Kidney (tissue), 14 donors: ENCODE data around the gene RPE65. TPM values are rescaled to one million over a fixed set of nuclear protein-coding genes. Genes with fewer than 3 reads are reported as not detected.
A peak's percentile ranks its signal among the peaks of the same experiment; 100 is the strongest.

Experiments used
- DNase-seq, 5 donors: peaks; one replicate each; pipeline ENCODE4 v3.0.0-alpha.2; 2013 to 2020
- FAIRE-seq: peaks from 2 replicates; lab custom pipeline; 2012; peaks lifted over from hg19 to GRCh38; lab: Jason Lieb, UNC
- H3K27ac ChIP-seq, 2 donors: one replicate each; pipeline ENCODE4 v1.7.0; 2013; ENCODE audit warnings: low read depth in 2 of 2, low read length in 2 of 2, inconsistent platforms in 1 of 2
- H3K27me3 ChIP-seq: one replicate; pipeline ENCODE4 v1.7.1; 2013; ENCODE audit warnings: low read length, inconsistent platforms; ENCODE audit not compliant: control insufficient read depth, insufficient read depth
- H3K36me3 ChIP-seq, 3 donors: one replicate each; pipeline versions ENCODE4 v1.7.0 to v1.7.1; 2013; ENCODE audit warnings: low read length in 3 of 3, control low read depth in 1 of 3, inconsistent platforms in 1 of 3; ENCODE audit not compliant: insufficient read depth in 3 of 3, control insufficient read depth in 2 of 3
- H3K4me1 ChIP-seq, 3 donors: one replicate each; pipeline versions ENCODE4 v1.7.0 to v1.7.1; 2013; ENCODE audit warnings: low read length in 3 of 3, inconsistent platforms in 1 of 3, low read depth in 1 of 3; ENCODE audit not compliant: control insufficient read depth in 2 of 3, insufficient read depth in 2 of 3
- H3K4me3 ChIP-seq, 3 donors: one replicate each; pipeline versions ENCODE4 v1.7.0 to v1.8.1; 2013; ENCODE audit warnings: low read length in 3 of 3, control low read depth in 1 of 3, inconsistent platforms in 1 of 3
- H3K9ac ChIP-seq, 3 donors: one replicate each; pipeline versions ENCODE4 v1.7.0 to v1.7.1; 2013; ENCODE audit warnings: low read length in 3 of 3, control low read depth in 1 of 3, inconsistent platforms in 1 of 3
- H3K9me3 ChIP-seq, 3 donors: one replicate each; pipeline versions ENCODE4 v1.7.0 to v1.7.1; 2013; ENCODE audit warnings: low read length in 3 of 3, control low read depth in 1 of 3, inconsistent platforms in 1 of 3; ENCODE audit not compliant: control insufficient read depth in 2 of 3, insufficient read depth in 1 of 3
- intact Hi-C: fragments of 100-400 bp; cut with DNase I; formaldehyde crosslinking; loops from one replicate; pipeline ENCODE4 v1.11.1; 2022
- polyA plus RNA-seq: library from polyadenylated mRNA; stranded (reverse); fragments of 350-450 nt; fragmentation: Illumina TruSeq; extraction: RNeasy Lipid Tissue Mini Kit (QIAGEN cat#74804); gene quantifications from one replicate; pipeline ENCODE4 v1.2.3, GENCODE V29; 2014; ENCODE audit warnings: low read depth, low replicate concordance; ENCODE audit not compliant: insufficient read depth
- total RNA-seq: library from RNA; stranded (reverse); fragmentation: NEBNext Ultra II Directional; extraction: Animal tissue kit (Norgen Biotek cat#: 25700); gene quantifications from one replicate; pipeline ENCODE4 v1.2.1, GENCODE V29; 2021
- TF ChIP-seq, protein P1 (sequence below): IDR thresholded peaks from 3 replicates; pipeline ENCODE4 v1.5.1; 2012; ENCODE audit warnings: mild to moderate bottlenecking, moderate library complexity, borderline replicate concordance; ENCODE audit not compliant: insufficient read depth; ENCODE audit errors: extremely low read depth
- donor health status: control.
- donor health status: control.
- donor health status: control.
- donor health status: control.
- donor health status: control.
- donor health status: DM: yes; HTN: yes; CAD: no.
- donor health status: Normal renal cell carcinoma (clear cell type).

Gene RPE65
- total and polyA plus RNA-seq, 2 donors from 2014 or later = not detected

DNA sequence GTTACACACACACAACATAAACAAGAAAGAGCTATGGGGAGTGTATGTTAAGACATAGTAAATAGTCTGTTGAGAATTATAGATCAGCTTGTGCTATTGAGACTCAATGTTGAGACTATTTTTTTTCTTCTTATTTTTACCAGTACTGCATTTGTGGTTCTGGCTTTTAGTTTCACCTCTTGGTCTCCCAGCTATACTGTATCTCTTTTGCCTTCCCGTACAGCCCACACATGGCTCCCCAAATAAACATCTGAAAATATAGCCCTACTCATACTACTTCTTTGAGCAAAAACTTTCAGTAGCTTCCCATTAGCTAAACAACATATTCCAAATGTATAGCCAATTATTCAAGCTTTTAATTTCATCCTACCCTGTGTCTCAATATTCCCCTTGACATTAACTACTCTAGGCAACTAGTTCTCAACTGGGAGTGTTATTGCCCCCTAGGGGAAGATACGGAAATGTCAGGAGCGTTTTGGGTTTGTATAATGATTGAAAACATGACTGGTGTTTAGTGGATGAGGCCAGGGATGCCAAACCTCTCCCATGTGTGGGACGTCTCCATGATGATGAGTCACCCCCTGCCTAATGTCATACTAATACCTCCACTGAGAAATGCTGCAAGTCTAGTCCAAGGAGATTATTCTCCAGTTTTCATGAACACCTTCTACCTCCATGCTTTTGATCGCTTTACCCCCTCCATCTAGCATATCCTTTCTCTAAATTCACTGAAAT lies 6.8 kb downstream of the RPE65 start:
- no peaks in the 10 kb centered on the region for H3K9me3 ChIP-seq
- H3K4me3 ChIP-seq = no peak overlapping the region
- H3K4me1 ChIP-seq = no peaks in the 10 kb centered on the region
- H3K27ac ChIP-seq = no peak overlapping the region
- FAIRE-seq (no peak), DNase-seq (peak in 3 of 5 donors; percentile 18 to 50 (median 27))
- no peak overlapping the region for H3K9ac ChIP-seq
- TF ChIP-seq, protein P1, sequence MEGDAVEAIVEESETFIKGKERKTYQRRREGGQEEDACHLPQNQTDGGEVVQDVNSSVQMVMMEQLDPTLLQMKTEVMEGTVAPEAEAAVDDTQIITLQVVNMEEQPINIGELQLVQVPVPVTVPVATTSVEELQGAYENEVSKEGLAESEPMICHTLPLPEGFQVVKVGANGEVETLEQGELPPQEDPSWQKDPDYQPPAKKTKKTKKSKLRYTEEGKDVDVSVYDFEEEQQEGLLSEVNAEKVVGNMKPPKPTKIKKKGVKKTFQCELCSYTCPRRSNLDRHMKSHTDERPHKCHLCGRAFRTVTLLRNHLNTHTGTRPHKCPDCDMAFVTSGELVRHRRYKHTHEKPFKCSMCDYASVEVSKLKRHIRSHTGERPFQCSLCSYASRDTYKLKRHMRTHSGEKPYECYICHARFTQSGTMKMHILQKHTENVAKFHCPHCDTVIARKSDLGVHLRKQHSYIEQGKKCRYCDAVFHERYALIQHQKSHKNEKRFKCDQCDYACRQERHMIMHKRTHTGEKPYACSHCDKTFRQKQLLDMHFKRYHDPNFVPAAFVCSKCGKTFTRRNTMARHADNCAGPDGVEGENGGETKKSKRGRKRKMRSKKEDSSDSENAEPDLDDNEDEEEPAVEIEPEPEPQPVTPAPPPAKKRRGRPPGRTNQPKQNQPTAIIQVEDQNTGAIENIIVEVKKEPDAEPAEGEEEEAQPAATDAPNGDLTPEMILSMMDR = peak; percentile 27
- intact Hi-C loops = no loop called here
- H3K36me3 ChIP-seq = no peaks in the 10 kb centered on the region
- no peaks in the 10 kb centered on the region for H3K27me3 ChIP-seq

DNA sequence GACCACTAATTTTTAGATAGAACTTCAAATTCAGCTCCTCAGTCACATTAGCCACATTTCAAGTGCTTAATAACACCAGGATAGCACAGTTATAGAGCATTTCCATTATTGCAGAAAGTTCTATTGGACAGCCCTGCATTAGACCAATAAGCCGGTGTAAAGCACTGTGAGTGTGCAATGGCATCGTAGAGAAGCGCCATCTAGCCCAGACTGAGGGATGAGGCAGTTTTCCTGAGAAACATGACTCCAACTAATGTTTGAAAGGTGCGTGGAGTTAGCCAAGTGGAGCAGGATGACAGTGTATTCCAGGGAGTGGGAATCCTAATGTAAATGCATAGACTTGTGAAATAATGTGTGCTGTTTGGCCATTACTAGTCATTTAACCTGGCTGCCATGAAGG lies 7.7 kb downstream of the RPE65 start:
- TF ChIP-seq, protein P1 = no peak
- intact Hi-C loops = no loop called here
- Histone ChIP-seq H3K9ac (no peak overlapping the region), H3K27ac (no peak overlapping the region), H3K36me3 (no peaks in the 10 kb centered on the region), H3K27me3 (no peaks in the 10 kb centered on the region), H3K4me3 (no peak overlapping the region), H3K4me1 (no peaks in the 10 kb centered on the region), H3K9me3 (no peaks in the 10 kb centered on the region)
- no peak for FAIRE-seq
- DNase-seq = no peak

DNA sequence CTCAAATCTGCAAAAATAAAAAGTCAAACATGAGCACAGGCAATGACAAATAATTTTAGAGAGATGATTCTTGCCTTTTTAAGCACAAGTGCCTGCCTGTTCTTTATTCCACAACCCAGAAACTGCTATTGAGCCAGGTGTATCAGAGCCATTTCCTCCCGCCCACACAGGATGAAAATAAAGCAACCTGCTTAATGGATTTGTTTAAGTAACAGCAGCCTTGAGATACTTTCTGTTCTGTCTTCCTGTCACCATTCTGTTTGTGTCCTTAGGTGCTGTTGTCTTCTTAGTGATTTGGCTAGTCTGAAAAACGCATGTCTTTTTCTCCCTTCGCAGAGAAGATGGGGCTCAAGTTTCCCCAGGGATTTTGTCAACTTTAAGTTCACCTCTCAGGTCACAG lies 11.4 kb downstream of the RPE65 start:
- DNase-seq (peak in 2 of 5 donors; percentile 16 to 20), FAIRE-seq (no peak)
- no peak overlapping the region for H3K27ac ChIP-seq
- TF ChIP-seq, protein P1 = no peak
- no peak overlapping the region for H3K4me3 ChIP-seq
- intact Hi-C loops = no loop called here
- H3K27me3 ChIP-seq = no peaks in the 10 kb centered on the region
- no peaks in the 10 kb centered on the region for H3K9me3 ChIP-seq
- H3K9ac ChIP-seq = no peak overlapping the region
- no peaks in the 10 kb centered on the region for H3K36me3 ChIP-seq
- H3K4me1 ChIP-seq = no peaks in the 10 kb centered on the region
